Activated CD4-positive, CD25-positive, alpha-beta regulatory T cell treated with anti-CD3 and anti-CD28 coated beads, Interleukin-2, amount 50 U/mL, for 72 hours (primary cell): Measurements from ENCODE around the gene ARHGEF1.

ENCODE experiments used
- DNase-seq: peaks from one replicate; pipeline ENCODE4 v3.0.0; 2021

ARHGEF1 gene

GRCh38 chr19:41921577-41922576 lies 38.9 kb downstream of the ARHGEF1 start:
- DNase-seq, result no peak

DNA sequence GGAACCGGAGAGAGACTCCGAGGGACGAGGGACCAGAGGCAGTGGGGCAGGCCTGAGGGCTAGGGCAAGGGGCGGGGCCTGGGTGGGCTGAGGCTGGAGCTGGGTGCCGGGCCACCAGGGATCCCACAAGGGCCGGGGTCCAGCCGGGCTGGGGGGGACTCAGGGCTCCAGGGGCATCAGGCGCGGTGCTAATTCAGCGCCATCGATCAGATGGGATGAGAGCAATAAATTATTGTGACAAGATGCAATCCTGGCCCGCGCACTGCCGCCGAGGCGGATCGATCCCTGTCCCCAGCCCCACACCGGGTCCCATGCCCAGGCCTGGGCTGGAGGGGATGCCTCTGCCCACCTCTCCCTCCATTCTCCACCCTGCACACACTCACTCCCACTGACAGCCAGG lies 39.6 kb downstream of the ARHGEF1 start:
- no peak for DNase-seq

DNA sequence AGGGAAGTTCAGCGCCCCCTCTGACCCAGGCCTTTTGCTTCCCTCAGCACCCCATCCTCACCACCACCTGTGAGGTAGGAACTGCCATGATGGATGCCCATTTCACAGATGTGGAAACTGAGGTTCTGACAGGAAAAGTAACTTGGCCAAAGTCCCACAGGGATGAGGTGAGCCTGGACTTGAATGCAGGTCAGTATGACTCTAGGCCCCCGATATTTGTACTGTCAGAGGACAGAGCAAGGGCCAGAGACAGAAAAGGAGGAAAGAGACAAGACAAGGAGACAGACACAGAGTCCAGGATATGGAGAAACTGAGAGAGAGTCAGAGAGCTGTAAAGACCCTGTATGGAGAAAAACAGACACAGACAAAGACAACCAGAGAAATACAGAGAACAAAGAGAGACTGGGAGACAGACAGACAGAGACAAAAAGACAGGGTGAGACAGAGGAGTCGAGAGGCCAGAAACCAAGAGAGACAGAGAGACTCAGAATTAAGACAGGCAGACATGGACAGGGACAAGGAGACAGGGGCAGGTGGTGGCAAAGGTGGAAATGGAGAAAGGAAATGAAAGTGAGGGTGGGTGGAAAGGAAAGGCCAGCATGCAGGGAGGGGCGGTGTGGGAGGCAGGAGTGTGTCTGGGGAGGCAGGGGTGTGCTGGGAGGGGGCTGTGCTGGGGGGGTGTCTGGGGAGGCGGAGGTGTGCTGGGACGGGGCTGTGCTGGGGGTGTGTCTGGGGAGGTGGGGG lies 40.2 kb downstream of the ARHGEF1 start:
- DNase-seq, result no peak

DNA sequence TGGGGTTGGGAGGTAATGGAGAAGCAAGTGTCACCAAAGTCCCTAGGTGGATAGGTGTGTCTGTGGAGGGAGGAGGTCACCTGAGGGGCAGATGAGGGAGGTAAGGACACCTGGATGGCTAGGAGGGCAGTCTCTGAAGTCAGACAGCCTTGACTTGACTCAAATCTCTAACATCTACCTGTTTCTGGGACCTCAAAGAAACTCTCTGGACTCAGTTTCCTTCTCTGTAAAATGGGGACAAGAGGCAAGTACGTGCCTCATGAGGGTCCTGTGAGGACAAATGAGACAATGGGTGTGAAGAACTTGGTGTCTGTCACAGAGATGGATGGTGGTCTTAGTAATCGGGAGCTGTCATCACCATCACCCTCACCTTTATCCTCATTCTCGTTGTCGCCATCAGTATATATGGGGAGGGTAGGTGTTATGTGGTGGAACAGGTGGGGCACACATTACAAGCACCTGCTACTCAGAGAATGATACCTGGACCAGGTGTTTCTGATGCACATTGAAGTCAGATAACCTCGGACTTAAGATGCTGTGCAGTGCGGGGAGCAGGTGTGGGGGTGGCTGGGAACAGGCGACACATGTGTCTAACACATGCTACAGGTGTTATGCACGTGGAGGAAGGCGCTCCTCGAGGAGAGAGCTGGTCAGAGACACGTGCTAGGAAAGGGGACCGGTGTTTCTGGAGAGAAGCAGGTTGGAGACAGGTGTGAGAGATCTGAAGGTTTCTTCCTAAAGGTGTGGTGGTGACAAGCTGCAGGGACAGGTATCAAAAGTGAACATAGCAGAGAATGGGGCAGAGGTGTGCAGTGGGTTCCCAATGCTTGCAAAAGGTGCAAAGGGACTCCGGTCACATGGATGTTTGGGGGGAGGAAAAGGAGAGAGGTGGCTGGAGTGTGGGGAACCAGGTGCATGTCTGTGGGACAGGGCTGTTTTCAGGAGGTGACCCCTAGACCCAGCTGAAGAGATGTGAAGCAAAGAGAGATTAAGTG lies 41.5 kb downstream of the ARHGEF1 start:
- no peak for DNase-seq

DNA sequence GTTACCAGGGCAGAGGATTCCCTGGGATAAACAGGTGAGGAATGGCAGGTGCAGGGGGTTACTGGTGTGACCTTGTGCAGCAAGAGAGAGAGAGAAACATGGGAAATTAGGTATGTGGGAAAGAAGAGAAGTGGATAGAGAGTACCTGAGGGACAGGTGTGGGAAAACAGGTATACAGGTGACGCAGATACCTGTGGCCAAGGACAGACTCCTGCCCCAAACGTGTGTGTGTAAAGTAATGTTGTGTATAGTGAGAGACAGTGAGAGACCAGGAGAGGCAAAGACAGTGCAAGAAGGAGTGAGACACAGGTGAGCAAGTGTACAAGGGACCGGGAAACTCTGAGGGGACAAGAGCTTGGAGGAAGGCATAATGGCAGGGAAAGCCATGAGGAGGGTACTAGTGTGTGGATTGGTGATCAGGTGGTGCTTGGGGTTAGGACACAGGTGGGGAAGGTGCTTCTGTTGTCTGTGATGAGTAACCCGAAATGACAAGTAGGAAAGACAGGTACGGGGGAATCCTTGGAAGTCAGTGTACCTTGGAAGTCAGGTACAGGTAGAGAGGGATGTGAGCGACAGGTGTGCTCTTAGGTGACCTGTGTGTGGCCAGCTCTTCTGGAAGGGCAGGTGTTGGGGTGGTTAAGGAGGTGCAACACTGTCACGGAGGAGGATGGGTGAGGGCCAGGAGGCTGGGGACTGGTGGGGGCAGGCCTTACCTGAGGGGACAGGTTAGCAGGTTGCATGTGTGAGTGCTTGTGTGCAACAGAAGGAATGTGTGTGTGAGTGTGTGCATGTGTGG lies 42.4 kb downstream of the ARHGEF1 start:
- no peak for DNase-seq

GRCh38 chr19:41926028-41926762 lies 43.2 kb downstream of the ARHGEF1 start:
- no peak for DNase-seq

DNA sequence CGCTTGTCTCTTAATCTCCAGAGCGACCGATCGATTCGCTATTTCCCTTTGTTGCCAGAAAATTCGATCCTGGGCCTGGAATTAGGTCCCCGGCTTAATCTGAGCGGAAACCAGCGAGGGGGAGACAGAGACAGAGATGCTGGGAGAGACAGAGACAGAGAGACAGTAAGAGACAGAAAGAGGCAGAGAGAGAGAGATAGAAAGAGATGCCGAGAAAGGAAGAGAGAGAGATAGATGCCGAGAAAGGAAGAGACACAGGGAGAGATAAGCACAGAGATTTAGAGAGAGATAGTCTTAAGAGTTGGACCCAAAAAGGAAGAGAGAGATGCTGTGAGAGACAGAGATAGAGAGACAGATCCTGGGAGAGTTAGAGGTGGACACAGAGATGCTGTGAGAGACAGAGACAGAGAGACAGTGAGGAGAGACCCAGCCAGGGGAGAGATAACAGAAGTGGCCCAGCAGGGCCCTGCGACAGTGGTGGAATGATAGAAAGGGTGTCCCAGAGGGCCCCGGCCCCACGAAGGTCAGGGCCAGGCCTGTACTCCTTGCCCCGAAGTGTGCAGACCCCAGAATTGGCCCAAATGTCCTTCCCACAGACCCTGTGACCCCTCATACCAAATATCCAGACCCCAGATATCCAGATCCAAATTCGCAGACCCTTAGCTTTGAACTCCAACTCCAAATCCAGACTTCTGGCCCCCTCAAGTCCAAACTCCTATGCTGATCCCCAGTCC lies 43.9 kb downstream of the ARHGEF1 start:
- DNase-seq, result no peak

GRCh38 chr19:41927497-41928192 lies 44.7 kb downstream of the ARHGEF1 start:
- DNase-seq, result no peak

- peak; percentile 49 for DNase-seq
Measured at GRCh38 chr19:41928221-41928683, 45.3 kb downstream of the ARHGEF1 start, which contains the start of gene ERFL. Gene ERFL (minus strand): TSS chr19:41928449. CDS start chr19:41912919, 15,530 bp downstream.

- no peak for DNase-seq
Measured at GRCh38 chr19:41928754-41929535, 46.0 kb downstream of the ARHGEF1 start.

GRCh38 chr19:41929536-41930071 lies 46.6 kb downstream of the ARHGEF1 start:
- DNase-seq, result no peak

GRCh38 chr19:41930322-41930722 lies 47.3 kb downstream of the ARHGEF1 start:
- no peak for DNase-seq

GRCh38 chr19:41930926-41931592 lies 48.1 kb downstream of the ARHGEF1 start:
- DNase-seq, result no peak

- no peak for DNase-seq
Measured at GRCh38 chr19:41932259-41932719, 49.3 kb downstream of the ARHGEF1 start.

DNA sequence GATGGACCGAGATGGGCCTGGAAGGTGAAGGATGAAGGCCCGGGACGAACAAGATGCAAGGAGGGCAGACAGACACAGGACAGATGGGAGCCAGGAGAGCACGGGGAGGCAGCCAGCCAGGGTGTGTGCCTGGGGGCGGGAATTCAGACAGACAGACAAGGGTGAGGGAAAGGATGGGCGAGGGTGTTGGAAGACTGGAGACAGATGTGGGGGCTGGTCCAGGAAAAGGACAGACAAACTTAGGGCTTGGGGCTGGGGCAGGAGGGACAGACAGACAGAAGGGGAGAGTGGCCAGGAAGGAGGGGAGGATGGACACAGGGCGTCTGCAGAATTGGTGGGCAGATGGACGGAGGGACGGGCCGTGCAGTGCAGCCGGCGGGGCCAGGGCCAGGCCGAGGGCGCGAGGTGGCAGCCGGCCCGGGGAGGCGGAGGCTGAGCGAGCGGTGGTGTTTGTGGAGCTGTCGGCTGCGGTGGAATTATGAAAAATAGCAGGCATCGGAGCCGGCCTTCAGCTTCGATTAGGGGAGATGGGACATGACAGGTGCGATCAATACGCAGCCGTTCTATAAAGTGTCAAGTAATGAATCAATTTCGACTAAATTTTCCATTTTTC lies 49.8 kb downstream of the ARHGEF1 start:
- no peak for DNase-seq

DNA sequence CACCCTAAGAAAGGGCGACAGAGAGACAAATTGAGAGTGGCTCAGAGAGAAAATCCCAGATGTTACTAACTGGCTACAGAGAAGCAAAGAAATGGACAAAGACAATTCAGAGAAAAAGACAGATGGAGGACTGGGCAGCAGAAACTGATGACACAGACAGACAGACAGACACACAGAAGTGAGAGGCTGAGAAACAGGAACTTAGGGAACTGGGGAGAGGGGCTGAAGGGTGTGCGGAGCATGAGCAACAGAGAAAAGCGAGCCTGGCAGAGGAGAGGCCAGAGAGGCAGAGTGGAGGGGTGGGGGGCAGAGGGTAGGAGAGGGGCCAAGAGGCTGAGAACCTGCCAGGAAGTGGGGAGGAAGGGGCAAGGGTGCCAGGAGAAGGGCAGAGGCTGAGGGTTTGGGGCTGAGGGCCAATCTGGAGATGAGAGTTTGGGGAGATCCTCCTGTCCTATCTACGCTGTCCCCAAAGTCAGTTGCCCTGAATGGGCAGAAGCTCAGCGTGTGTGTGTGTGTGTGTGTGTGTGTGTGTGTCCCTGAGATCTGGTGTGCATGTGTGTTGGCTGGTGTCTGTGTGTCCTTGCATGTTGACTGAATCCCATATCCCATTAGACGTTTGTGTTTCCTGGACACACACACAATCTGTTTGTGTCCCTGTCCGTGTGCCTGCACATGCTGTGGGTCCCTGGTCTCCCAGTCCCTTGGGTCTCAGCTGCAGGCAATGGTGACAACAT lies 50.9 kb downstream of the ARHGEF1 start:
- no peak for DNase-seq
